HFFc6 (cell line): ENCODE measurements around the gene SUPT4H1. TPM values are rescaled to one million over a fixed set of nuclear protein-coding genes. Genes with fewer than 3 reads are reported as not detected.

Experiments used
- DNase-seq: peaks from one replicate; pipeline ENCODE4 v3.0.0-alpha.2; 2018
- H3K27ac Mint-ChIP-seq: 2 replicates; pipeline ENCODE4 v1.8.0; 2020; ENCODE audit warnings: mild to moderate bottlenecking, mixed read lengths
- H3K27me3 Mint-ChIP-seq: 2 replicates; pipeline ENCODE4 v1.8.0; 2021; ENCODE audit warnings: mild to moderate bottlenecking, moderate library complexity, mixed read lengths; ENCODE audit not compliant: insufficient read depth
- H3K36me3 Mint-ChIP-seq: 2 replicates; pipeline ENCODE4 v1.8.0; 2021; ENCODE audit warnings: low read depth, mixed read lengths
- H3K4me1 Mint-ChIP-seq: 2 replicates; pipeline ENCODE4 v1.8.0; 2020; ENCODE audit warnings: low read depth, mixed read lengths
- H3K4me3 Mint-ChIP-seq: 2 replicates; pipeline ENCODE4 v1.8.0; 2020; ENCODE audit warnings: mild to moderate bottlenecking, moderate library complexity, mixed read lengths
- H3K9me3 Mint-ChIP-seq: 2 replicates; pipeline ENCODE4 v1.8.0; 2020; ENCODE audit warnings: mild to moderate bottlenecking, mixed read lengths
- CTCF ChIP-seq: fragments of 200-600 bp; sonication (generic); IDR thresholded peaks from 2 replicates; pipeline ENCODE4 v1.5.0; 2021; ENCODE audit warnings: antibody characterized with exemption, mild to moderate bottlenecking
- total RNA-seq, 6 experiments: library from RNA; stranded (reverse); fragmentation: NEBNext Ultra II Directional; extraction: Animal tissue kit (Norgen Biotek cat#: 25700); gene quantifications; 2 replicates in 1 of 6; 3 replicates in 5 of 6; pipeline ENCODE4 v1.2.3, GENCODE V29; 2021

Gene SUPT4H1
- total RNA-seq, 6 experiments from 2014 or later: 95.6 to 110 (median 105) TPM

- no peaks in the 10 kb centered on the region for H3K4me1 Mint-ChIP-seq
- peaks cover 15% of the 10 kb centered on the region for H3K27me3 Mint-ChIP-seq
- no peak overlapping the region for H3K4me3 Mint-ChIP-seq
- no peaks in the 10 kb centered on the region for H3K36me3 Mint-ChIP-seq
- peak; percentile 24 for DNase-seq
- no peaks in the 10 kb centered on the region for H3K9me3 Mint-ChIP-seq
- peak; percentile 87 for TF ChIP-seq CTCF
- no peak overlapping the region for H3K27ac Mint-ChIP-seq
These were observed 47.8 kb downstream of the SUPT4H1 start for GRCh38 chr17:58303971-58304749.

GRCh38 chr17:58302919-58303585, 48.9 kb downstream of the SUPT4H1 start:
- Mint-ChIP-seq H3K4me1 (no peaks in the 10 kb centered on the region), H3K4me3 (no peak overlapping the region), H3K27me3 (peaks cover 14% of the 10 kb centered on the region), H3K27ac (no peak overlapping the region), H3K9me3 (no peaks in the 10 kb centered on the region), H3K36me3 (no peaks in the 10 kb centered on the region)
- no peak for TF ChIP-seq CTCF
- DNase-seq: no peak

- DNase-seq: no peak
- no peaks in the 10 kb centered on the region for H3K9me3 Mint-ChIP-seq
- peaks cover 10% of the 10 kb centered on the region for H3K27me3 Mint-ChIP-seq
These were observed 49.7 kb downstream of the SUPT4H1 start for GRCh38 chr17:58302171-58302918.

GRCh38 chr17:58301504-58302150, 50.4 kb downstream of the SUPT4H1 start:
- no peaks in the 10 kb centered on the region for H3K9me3 Mint-ChIP-seq
- no peak for DNase-seq
- H3K27ac Mint-ChIP-seq: no peak overlapping the region
- no peak overlapping the region for H3K4me3 Mint-ChIP-seq
- peaks cover 10% of the 10 kb centered on the region for H3K27me3 Mint-ChIP-seq
- H3K4me1 Mint-ChIP-seq: no peaks in the 10 kb centered on the region
- no peaks in the 10 kb centered on the region for H3K36me3 Mint-ChIP-seq
- TF ChIP-seq CTCF: no peak

More at GRCh38 chr17:58302171-58302918, 49.7 kb downstream of the SUPT4H1 start:
- no peak overlapping the region for H3K27ac Mint-ChIP-seq
- no peaks in the 10 kb centered on the region for H3K4me1 Mint-ChIP-seq
- H3K36me3 Mint-ChIP-seq: no peaks in the 10 kb centered on the region
- TF ChIP-seq CTCF: no peak
- no peak overlapping the region for H3K4me3 Mint-ChIP-seq

GRCh38 chr17:58300336-58300735, 51.7 kb downstream of the SUPT4H1 start:
- no peak for TF ChIP-seq CTCF
- Mint-ChIP-seq H3K9me3 (no peaks in the 10 kb centered on the region), H3K27me3 (peaks cover 15% of the 10 kb centered on the region), H3K4me1 (no peaks in the 10 kb centered on the region), H3K27ac (no peak overlapping the region), H3K36me3 (no peaks in the 10 kb centered on the region), H3K4me3 (no peak overlapping the region)
- DNase-seq: no peak
